ENCODE results near the gene ZNF3.

The ZNF3 gene

DNA sequence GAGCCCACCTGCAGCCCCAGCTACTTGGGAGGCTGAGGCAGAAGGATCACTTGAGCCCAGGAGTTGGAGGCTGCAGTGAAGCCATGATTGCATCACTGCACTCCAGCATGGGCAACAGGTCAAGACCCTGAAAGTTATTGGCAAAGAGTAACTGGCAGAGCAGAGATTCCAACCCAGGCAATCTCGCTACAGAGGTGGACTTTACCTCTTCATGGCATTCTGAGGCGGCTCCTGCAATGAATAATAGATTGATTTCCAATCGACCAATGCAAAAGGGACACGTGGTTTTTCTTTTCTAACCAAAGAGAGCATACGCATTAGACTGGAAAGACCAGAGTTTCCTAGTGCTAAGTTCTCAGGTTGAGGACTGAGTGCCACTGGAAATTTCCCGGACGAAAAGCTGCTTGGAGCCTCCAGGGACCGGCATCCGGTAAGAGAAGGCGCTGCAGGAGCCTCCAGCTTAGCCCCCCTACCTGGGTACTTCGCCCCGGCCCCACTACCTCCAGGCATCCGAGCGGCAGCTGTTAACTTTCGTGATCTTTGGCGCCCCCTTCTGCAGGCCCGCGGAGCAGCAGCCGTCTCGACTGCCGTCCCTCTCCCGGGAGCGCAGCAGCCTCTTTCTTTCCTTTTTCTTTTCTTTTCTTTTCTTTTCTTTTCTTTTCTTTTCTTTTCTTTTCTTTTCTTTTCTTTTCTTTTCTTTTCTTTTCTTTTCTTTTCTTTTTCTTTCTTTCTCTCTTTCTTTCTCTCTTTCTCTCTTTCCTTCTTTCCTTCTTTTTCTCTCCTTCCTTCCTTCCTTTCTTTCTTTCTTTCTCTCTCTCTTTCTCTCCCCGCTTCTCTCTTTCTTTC, 49.3 kb upstream of the ZNF3 start (continued):
- TF ChIP-seq BCL11B (tag by site-specific recombination; IDR thresholded peaks at IDR 0.05; ENCODE audit: low read depth) (no peak), ZNF202 (tag by site-specific recombination; IDR thresholded peaks at IDR 0.05; ENCODE audit: borderline replicate concordance) (no peak), SCRT1 (tag by site-specific recombination; IDR thresholded peaks at IDR 0.05; ENCODE audit: borderline replicate concordance) (peak; percentile 93), ZBTB8A (tag by site-specific recombination; IDR thresholded peaks at IDR 0.05) (peak; percentile 29; the same call in 1 of the 2 replicates), SP2 (tag by site-specific recombination; IDR thresholded peaks at IDR 0.05) (no peak), ZNF704 (tag by site-specific recombination; IDR thresholded peaks at IDR 0.05) (no peak), ZNF639 (tag by site-specific recombination; IDR thresholded peaks at IDR 0.05) (peak; percentile 27; the same call in 1 of the 2 replicates), ZNF768 (tag by site-specific recombination; IDR thresholded peaks at IDR 0.05) (no peak), ZBTB17 (tag by site-specific recombination; IDR thresholded peaks at IDR 0.05) (peak; percentile 27; the same call in 1 of the 2 replicates), ZNF248 (tag by site-specific recombination; IDR thresholded peaks at IDR 0.05) (no peak), ZIC2 (tag by site-specific recombination; IDR thresholded peaks at IDR 0.05) (peak; percentile 58), ZNF626 (tag by site-specific recombination; IDR thresholded peaks at IDR 0.05) (no peak), ZNF791 (tag by site-specific recombination; IDR thresholded peaks at IDR 0.05) (no peak), PATZ1 (tag by site-specific recombination; IDR thresholded peaks at IDR 0.05) (peak; percentile 88), ZNF830 (tag by site-specific recombination; IDR thresholded peaks at IDR 0.05; ENCODE audit: low read depth) (no peak), ZNF664 (tag by site-specific recombination; IDR thresholded peaks at IDR 0.05) (no peak), SCRT2 (tag by site-specific recombination; IDR thresholded peaks at IDR 0.05) (peak; percentile 98), ZBTB44 (tag by site-specific recombination; IDR thresholded peaks at IDR 0.05) (no peak), ZNF366 (tag by site-specific recombination; conservative IDR thresholded peaks at IDR 0.05) (peak; percentile 99), SP7 (tag by site-specific recombination; IDR thresholded peaks at IDR 0.05) (no peak; the same call in 1 of the 2 replicates), ZNF239 (tag by site-specific recombination; IDR thresholded peaks at IDR 0.05) (no peak), ZNF140 (tag by site-specific recombination; IDR thresholded peaks at IDR 0.05) (no peak), ZFP3 (tag by site-specific recombination; IDR thresholded peaks at IDR 0.05; ENCODE audit: low read depth) (no peak), ZSCAN16 (tag by site-specific recombination; IDR thresholded peaks at IDR 0.05) (no peak)
- TF ChIP-seq, protein P1, sequence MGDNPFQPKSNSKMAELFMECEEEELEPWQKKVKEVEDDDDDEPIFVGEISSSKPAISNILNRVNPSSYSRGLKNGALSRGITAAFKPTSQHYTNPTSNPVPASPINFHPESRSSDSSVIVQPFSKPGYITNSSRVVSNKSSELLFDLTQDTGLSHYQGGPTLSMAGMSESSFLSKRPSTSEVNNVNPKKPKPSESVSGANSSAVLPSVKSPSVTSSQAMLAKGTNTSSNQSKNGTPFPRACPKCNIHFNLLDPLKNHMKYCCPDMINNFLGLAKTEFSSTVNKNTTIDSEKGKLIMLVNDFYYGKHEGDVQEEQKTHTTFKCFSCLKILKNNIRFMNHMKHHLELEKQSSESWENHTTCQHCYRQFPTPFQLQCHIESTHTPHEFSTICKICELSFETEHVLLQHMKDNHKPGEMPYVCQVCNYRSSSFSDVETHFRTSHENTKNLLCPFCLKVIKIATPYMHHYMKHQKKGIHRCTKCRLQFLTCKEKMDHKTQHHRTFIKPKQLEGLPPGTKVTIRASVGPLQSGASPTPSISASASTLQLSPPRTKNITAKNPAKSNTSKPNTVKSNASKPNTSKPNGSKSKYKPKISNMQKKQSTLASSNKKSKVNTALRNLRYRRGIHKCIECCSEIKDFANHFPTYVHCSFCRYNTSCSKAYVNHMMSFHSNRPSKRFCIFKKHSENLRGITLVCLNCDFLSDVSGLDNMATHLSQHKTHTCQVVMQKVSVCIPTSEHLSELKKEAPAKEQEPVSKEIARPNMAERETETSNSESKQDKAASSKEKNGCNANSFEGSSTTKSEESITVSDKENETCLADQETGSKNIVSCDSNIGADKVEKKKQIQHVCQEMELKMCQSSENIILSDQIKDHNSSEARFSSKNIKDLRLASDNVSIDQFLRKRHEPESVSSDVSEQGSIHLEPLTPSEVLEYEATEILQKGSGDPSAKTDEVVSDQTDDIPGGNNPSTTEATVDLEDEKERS (tag by site-specific recombination; IDR thresholded peaks at IDR 0.05) = no peak
- TF ChIP-seq, protein P2, sequence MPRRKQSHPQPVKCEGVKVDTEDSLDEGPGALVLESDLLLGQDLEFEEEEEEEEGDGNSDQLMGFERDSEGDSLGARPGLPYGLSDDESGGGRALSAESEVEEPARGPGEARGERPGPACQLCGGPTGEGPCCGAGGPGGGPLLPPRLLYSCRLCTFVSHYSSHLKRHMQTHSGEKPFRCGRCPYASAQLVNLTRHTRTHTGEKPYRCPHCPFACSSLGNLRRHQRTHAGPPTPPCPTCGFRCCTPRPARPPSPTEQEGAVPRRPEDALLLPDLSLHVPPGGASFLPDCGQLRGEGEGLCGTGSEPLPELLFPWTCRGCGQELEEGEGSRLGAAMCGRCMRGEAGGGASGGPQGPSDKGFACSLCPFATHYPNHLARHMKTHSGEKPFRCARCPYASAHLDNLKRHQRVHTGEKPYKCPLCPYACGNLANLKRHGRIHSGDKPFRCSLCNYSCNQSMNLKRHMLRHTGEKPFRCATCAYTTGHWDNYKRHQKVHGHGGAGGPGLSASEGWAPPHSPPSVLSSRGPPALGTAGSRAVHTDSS (tag by site-specific recombination; IDR thresholded peaks at IDR 0.05) = no peak

Data from HEK293 (cell line).